Lower leg skin (tissue), 4 donors: Measurements from ENCODE around the gene PPP1R12A. TPM values are rescaled to one million over a fixed set of nuclear protein-coding genes. Genes with fewer than 3 reads are reported as not detected.

Experiments
- DNase-seq, 2 donors: peaks; one replicate each; pipeline ENCODE4 v3.0.0-alpha.2; 2019; ENCODE audit warnings: low spot score in 2 of 2
- H3K4me3 ChIP-seq: fragments of 200-600 bp; sonication (generic); 2 replicates; pipeline ENCODE4 v1.5.1; 2017; ENCODE audit warnings: mild to moderate bottlenecking, low read depth; ENCODE audit not compliant: poor library complexity, severe bottlenecking
- POLR2A ChIP-seq, 2 donors: fragments of 450-650 bp; IDR thresholded peaks; one replicate each; pipeline ENCODE4 v1.6.1; 2016 to 2017; ENCODE audit warnings: antibody characterized with exemption in 2 of 2, mild to moderate bottlenecking in 1 of 2, moderate library complexity in 1 of 2
- WGBS, 2 donors: methylation state at CpG; one replicate each; pipeline ENCODE4 v1.1.5; 2018; 5-methylcytosine and 5-hydroxymethylcytosine counted together
- intact Hi-C: fragments of 100-400 bp; cut with DNase I; formaldehyde crosslinking; loops from one replicate; pipeline ENCODE4 v1.15.0; 2023; ENCODE audit warnings: low total_unique reads
- total RNA-seq, 4 donors: library from RNA; depleted of rRNA; stranded (reverse); fragments of >200 nt; gene quantifications; one replicate each; pipeline ENCODE4 v1.1.0, GENCODE V29; 2016
- TF ChIP-seq, protein P1 (sequence below), 3 donors: fragments of 450-650 bp; IDR thresholded peaks; one replicate each; pipeline ENCODE4 v1.5.1; 2016; ENCODE audit warnings: antibody characterized with exemption in 3 of 3, mild to moderate bottlenecking in 3 of 3, moderate library complexity in 2 of 3

The PPP1R12A gene
- total RNA-seq, 4 donors from 2014 or later: 47.6 to 64.1 (median 56.6) TPM

DNA sequence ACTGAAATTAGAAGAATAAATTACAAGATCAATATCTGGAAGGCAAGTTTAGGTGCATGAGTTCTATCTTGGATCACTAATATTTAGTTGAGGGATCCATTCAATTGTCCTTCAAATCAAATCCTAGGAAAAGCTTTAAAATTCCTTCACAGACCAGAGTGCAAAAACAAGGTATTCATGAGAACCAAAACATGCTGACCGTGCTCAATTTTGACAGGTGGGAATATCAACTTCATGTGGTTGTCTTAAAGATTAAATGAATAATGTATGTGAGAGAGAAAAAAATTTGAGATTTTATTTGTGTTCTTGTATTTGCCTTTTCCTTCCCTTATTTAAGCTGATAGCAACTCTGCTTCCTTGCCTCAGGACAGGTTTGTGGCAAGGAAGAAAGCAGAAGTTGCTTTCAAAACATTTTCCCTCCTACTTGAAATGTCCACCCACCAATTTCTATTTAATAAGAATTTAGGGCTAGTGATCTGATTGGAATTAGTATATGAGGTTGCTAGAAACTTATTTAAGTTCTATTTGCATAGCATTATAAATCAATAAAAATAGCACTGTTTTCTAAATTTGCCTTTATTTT lies 4.9 kb upstream of the PPP1R12A start:
- no peak for DNase-seq
- 74 to 93% methylated on average over 1 of the region's 1 CpG for WGBS, 2 donors
- TF ChIP-seq POLR2A (IDR thresholded peaks at IDR 0.05): no peak
- TF ChIP-seq, protein P1, sequence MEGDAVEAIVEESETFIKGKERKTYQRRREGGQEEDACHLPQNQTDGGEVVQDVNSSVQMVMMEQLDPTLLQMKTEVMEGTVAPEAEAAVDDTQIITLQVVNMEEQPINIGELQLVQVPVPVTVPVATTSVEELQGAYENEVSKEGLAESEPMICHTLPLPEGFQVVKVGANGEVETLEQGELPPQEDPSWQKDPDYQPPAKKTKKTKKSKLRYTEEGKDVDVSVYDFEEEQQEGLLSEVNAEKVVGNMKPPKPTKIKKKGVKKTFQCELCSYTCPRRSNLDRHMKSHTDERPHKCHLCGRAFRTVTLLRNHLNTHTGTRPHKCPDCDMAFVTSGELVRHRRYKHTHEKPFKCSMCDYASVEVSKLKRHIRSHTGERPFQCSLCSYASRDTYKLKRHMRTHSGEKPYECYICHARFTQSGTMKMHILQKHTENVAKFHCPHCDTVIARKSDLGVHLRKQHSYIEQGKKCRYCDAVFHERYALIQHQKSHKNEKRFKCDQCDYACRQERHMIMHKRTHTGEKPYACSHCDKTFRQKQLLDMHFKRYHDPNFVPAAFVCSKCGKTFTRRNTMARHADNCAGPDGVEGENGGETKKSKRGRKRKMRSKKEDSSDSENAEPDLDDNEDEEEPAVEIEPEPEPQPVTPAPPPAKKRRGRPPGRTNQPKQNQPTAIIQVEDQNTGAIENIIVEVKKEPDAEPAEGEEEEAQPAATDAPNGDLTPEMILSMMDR (IDR thresholded peaks at IDR 0.05): no peak
- H3K4me3 ChIP-seq: no peak overlapping the region
- intact Hi-C loops: no loop called here

DNA sequence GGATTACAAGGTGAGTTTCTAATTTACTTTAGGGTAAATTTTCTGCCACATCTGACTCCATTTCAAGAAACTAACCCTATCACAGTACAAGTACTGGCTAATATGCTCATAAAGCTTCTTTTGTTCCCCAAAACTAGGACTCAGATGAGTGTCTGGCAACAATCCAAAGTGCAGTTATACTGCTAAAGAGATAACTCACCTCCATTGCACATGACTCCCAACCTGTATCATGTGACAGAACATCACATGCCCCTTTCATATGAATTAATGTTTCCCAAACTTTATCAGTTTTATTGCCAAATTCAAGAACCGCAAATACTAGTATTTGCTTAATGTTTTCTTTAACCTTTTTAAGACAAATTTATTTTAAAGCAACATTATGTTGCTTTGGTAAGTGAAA lies 3.9 kb upstream of the PPP1R12A start:
- no peak overlapping the region for H3K4me3 ChIP-seq
- 95 to 98% methylated on average over 1 of the region's 1 CpG for WGBS, 2 donors
- DNase-seq: no peak
- TF ChIP-seq POLR2A (IDR thresholded peaks at IDR 0.05): no peak
- TF ChIP-seq, protein P1 (IDR thresholded peaks at IDR 0.05): no peak
- intact Hi-C loops: no loop called here

DNA sequence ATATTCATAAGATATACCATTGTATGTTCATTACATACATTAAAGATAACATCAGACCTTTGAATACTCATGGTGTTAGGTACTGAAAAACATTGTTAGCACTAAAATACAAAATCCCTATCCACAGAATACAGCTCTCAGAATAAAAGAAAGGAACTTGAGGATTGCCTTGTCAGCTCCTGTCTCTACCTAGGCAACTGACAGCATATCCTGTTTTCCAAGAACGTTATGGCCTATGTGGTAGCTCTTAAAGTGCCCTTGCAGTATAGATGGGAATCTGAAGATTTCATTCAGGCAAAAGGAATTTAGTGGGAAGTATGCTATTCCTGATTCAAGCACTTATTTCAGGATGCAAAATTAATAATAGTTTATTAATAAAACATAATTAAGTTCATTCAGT lies 1.8 kb upstream of the PPP1R12A start:
- intact Hi-C loops: no loop called here
- 0 to 13% methylated on average over 1 of the region's 1 CpG for WGBS, 2 donors
- no peak for DNase-seq
- H3K4me3 ChIP-seq: no peak overlapping the region
- TF ChIP-seq POLR2A (IDR thresholded peaks at IDR 0.05): no peak
- TF ChIP-seq, protein P1 (IDR thresholded peaks at IDR 0.05): no peak

DNA sequence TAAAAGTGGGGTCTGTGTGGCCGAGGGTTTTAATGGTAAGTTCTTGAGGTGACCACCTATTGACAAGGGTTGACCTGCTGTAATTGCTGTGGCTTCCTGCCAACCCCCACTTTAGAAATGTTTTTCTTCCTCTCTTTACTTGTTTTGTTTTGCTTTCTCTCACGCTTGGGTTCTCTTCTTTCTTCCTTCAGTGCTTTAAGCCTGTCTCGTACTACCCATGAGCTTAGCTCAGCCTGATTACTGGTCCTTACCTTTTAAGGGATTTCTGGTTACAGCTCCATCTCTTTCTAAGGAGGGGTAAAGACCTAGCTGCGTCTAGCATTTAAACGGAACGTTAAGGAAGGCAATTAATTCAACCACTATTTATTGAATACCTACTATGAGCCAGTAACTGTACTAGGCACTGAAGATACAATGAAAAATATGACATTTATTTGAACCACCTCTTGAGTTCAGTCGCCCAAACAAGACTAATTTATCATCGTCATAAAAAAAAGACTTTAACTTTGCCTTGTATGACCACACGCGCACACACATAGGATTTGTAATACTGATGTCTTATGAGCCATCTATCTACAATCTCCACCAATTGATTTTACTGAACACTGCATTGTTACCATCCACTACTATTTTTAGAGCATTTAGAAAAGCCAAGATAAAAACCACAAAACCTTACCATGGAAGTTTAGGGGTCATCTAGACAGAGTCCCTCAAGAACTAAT lies 888 bp upstream of the PPP1R12A start:
- 7 to 12% methylated on average over 10 of the region's 10 CpGs for WGBS, 2 donors
- peak overlapping the region; percentile 76 for H3K4me3 ChIP-seq
- intact Hi-C loops: no loop called here
- TF ChIP-seq POLR2A (IDR thresholded peaks at IDR 0.05): no peak
- TF ChIP-seq, protein P1 (IDR thresholded peaks at IDR 0.05): no peak
- peak in 1 of 2 donors; percentile 24 for DNase-seq

DNA sequence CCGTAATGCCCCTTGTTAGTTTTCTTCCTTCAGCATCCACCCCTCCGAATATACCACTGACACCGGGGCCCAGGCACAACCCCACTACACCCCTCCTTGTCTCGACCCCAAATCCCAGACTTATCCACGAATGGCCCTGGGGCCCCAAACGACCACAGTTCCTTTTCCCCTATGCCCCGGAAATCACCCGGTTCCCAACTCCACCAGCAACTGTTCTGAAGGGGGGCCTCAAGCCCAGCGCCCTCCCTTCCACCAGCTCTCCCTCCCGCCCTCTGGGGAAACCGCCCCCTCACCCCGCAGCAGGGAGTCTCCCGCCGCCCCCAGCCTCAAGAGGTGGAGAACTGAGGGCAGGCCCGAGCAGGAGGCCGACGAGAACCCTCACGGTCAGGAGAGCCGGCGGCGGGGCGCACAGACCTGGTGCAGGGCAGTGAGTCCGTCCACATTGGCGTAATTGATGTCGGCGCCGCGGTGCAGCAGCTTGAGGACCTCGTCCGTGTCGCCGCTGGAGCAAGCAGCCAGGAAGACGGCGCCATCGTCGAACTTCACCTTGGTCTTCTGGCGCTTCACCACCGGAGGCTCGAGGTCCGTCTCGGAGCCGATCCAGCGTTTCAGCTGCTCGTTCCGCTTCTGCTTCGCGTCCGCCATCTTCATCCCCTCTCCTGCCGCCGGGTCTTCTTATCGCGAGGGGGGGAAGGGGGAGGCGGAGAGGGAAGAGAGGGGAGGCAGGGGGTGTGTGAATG lies 446 bp downstream of the PPP1R12A start:
- intact Hi-C loops: no loop called here
- H3K4me3 ChIP-seq: peak overlapping the region; percentile 76
- 0% methylated on average over 36 to 40 of the region's 53 CpGs for WGBS, 2 donors
- TF ChIP-seq, protein P1 (IDR thresholded peaks at IDR 0.05): no peak
- TF ChIP-seq POLR2A (IDR thresholded peaks at IDR 0.05): no peak
- peak; percentile 38 to 93 for DNase-seq
